ENCODE measurements around the gene ELSPBP1. TPM values are rescaled to one million over a fixed set of nuclear protein-coding genes. Genes with fewer than 3 reads are reported as not detected.

The ELSPBP1 gene
- total RNA-seq, 1 experiment from 2014 or later, result not detected

DNA sequence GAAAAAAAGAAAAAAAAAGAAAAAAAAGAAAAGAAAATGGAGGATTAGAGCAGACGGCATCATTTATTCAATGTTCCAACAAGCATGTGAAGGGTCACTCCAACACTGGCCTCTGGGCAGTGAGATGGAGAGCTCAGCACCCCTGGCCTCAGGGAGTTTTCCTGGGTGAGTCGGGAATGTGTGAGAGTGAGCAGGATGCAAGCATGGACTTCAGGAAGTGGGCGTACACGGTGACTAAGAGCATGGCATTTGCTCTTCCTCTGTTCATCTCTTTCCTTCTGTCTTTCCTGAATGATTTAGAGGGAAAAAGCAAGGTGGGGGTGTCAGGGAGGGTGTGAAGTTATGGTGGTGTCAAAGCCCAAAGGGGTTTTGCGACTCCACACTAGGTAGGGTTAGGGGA is 50.1 kb downstream of the ELSPBP1 start:
- no TSS peak for BruUV-seq (replicated peaks)
- no peak overlapping the region for H3K4me2 ChIP-seq (ENCODE audit: low read length)
- no peak for DNase-seq (ENCODE audit: low read depth, low spot score)
- ChIA-PET POLR2A (no interaction called here), CTCF (no interaction called here), RAD21 (ENCODE audit: low non-redundant PET in 1 of 2, low total read pairs in 2 of 2, uncharacterized antibody in 2 of 2, unreplicated experiment in 2 of 2) (no interaction called here)
- H3K4me3 ChIP-seq (replicated peaks in 1 of 2; ENCODE audit: low read depth in 1 of 2, low read length in 2 of 2), result no peak overlapping the region
- TF ChIP-seq FOSL1 (IDR thresholded peaks at IDR 0.05; ENCODE audit: low read depth) (no peak), POLR2A (IDR thresholded peaks at IDR 0.05; ENCODE audit: borderline replicate concordance, extremely low read depth, insufficient read depth, insufficient read length) (no peak), EGR1 (IDR thresholded peaks at IDR 0.05; ENCODE audit: low read depth) (no peak), ZFX (IDR thresholded peaks at IDR 0.05) (no peak), SP1 (IDR thresholded peaks at IDR 0.05; ENCODE audit: low read depth) (no peak), EZH2phosphoT487 (IDR thresholded peaks at IDR 0.05; ENCODE audit: borderline replicate concordance) (no peak), ZNF274 (IDR thresholded peaks at IDR 0.05; ENCODE audit: low read depth, low read length) (no peak), POLR2AphosphoS5 (IDR thresholded peaks at IDR 0.05; ENCODE audit: low read depth, low read length) (no peak), JUND (IDR thresholded peaks at IDR 0.05) (no peak), SRF (IDR thresholded peaks at IDR 0.05; ENCODE audit: low read depth) (no peak), TCF7L2 (IDR thresholded peaks at IDR 0.05; ENCODE audit: borderline replicate concordance, extremely low read depth, insufficient read depth, insufficient read length) (no peak), ELF1 (IDR thresholded peaks at IDR 0.05; ENCODE audit: borderline replicate concordance, low read depth) (no peak)
- TF ChIP-seq, protein P1, sequence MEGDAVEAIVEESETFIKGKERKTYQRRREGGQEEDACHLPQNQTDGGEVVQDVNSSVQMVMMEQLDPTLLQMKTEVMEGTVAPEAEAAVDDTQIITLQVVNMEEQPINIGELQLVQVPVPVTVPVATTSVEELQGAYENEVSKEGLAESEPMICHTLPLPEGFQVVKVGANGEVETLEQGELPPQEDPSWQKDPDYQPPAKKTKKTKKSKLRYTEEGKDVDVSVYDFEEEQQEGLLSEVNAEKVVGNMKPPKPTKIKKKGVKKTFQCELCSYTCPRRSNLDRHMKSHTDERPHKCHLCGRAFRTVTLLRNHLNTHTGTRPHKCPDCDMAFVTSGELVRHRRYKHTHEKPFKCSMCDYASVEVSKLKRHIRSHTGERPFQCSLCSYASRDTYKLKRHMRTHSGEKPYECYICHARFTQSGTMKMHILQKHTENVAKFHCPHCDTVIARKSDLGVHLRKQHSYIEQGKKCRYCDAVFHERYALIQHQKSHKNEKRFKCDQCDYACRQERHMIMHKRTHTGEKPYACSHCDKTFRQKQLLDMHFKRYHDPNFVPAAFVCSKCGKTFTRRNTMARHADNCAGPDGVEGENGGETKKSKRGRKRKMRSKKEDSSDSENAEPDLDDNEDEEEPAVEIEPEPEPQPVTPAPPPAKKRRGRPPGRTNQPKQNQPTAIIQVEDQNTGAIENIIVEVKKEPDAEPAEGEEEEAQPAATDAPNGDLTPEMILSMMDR (IDR thresholded peaks at IDR 0.05 in 2 of 3, conservative IDR thresholded peaks at IDR 0.05 in 1 of 3; ENCODE audit: borderline replicate concordance in 1 of 3, insufficient read depth in 1 of 3, low read depth in 2 of 3, low read length in 2 of 3), result no peak
- TF ChIP-seq, protein P2, sequence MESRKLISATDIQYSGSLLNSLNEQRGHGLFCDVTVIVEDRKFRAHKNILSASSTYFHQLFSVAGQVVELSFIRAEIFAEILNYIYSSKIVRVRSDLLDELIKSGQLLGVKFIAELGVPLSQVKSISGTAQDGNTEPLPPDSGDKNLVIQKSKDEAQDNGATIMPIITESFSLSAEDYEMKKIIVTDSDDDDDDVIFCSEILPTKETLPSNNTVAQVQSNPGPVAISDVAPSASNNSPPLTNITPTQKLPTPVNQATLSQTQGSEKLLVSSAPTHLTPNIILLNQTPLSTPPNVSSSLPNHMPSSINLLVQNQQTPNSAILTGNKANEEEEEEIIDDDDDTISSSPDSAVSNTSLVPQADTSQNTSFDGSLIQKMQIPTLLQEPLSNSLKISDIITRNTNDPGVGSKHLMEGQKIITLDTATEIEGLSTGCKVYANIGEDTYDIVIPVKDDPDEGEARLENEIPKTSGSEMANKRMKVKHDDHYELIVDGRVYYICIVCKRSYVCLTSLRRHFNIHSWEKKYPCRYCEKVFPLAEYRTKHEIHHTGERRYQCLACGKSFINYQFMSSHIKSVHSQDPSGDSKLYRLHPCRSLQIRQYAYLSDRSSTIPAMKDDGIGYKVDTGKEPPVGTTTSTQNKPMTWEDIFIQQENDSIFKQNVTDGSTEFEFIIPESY (IDR thresholded peaks at IDR 0.05; ENCODE audit: extremely low read depth, insufficient replicate concordance, low read length), result no peak
- TF ChIP-seq, protein P3, sequence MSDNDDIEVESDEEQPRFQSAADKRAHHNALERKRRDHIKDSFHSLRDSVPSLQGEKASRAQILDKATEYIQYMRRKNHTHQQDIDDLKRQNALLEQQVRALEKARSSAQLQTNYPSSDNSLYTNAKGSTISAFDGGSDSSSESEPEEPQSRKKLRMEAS (IDR thresholded peaks at IDR 0.05), result no peak
- H2AFZ ChIP-seq (ENCODE audit: low read depth, low read length, poor library complexity, severe bottlenecking), result no peak overlapping the region
- no peaks in the 10 kb centered on the region for H3K9me3 ChIP-seq (ENCODE audit: control insufficient read depth in 1 of 2, insufficient read depth in 1 of 2, low read depth in 1 of 2, low read length in 2 of 2)
- H3K79me2 ChIP-seq (ENCODE audit: insufficient read depth, low read length), result no peaks in the 10 kb centered on the region
- peaks cover 0 to 8% of the 10 kb centered on the region in 2 experiments; a peak in 2 of 4 replicates for H3K4me1 ChIP-seq (ENCODE audit: control insufficient read depth in 1 of 2, insufficient read depth in 2 of 2, low read length in 2 of 2)
- H3K27me3 ChIP-seq (ENCODE audit: insufficient read depth, low read length), result peaks cover 5% of the 10 kb centered on the region; the same call in 1 of the 2 replicates
- no peaks in the 10 kb centered on the region for H3K36me3 ChIP-seq (ENCODE audit: control insufficient read depth in 1 of 2, insufficient read depth in 2 of 2, low read length in 2 of 2)
- no peak for ATAC-seq
- no peaks in the 10 kb centered on the region for H3K9me2 ChIP-seq (ENCODE audit: insufficient read depth)
- H3K9ac ChIP-seq (ENCODE audit: low read length), result no peak overlapping the region
- intact Hi-C loops (cut with micrococcal nuclease), result no loop called here
- H3K27ac ChIP-seq (ENCODE audit: low read depth, low read length), result no peak overlapping the region
- H4K20me1 ChIP-seq (ENCODE audit: insufficient read depth), result no peaks in the 10 kb centered on the region

Measured in HCT116 (cell line).